DND-41 (cell line): ENCODE measurements around the gene KCNH1.

Experiments used
- ATAC-seq: fragments of 200-7000 bp; cut with Tn5 transposase; 3 replicates; pipeline ENCODE4 v1.9.1; 2021; ENCODE audit warnings: low read depth; ENCODE audit not compliant: insufficient read depth
- DNase-seq: peaks from one replicate; pipeline ENCODE4 v3.0.0-alpha.2; 2020
- H2AFZ ChIP-seq: 2 replicates; pipeline ENCODE4 v1.6.0; 2012; ENCODE audit warnings: low read depth, low read length
- H3K27ac ChIP-seq: 2 replicates; pipeline ENCODE4 v1.5.1; 2012; ENCODE audit warnings: low read length, inconsistent platforms
- H3K27me3 ChIP-seq: fragments of 200-600 bp; sonication (generic); 2 replicates; pipeline ENCODE4 v1.6.0; 2012; ENCODE audit warnings: low read length, mild to moderate bottlenecking, inconsistent platforms; ENCODE audit not compliant: insufficient read depth, poor library complexity
- H3K36me3 ChIP-seq: 2 replicates; pipeline ENCODE4 v1.5.1; 2012; ENCODE audit warnings: low read length, inconsistent platforms; ENCODE audit not compliant: insufficient read depth
- H3K4me1 ChIP-seq: 2 replicates; pipeline ENCODE4 v1.5.1; 2012; ENCODE audit warnings: mild to moderate bottlenecking, low read length; ENCODE audit not compliant: insufficient read depth
- H3K4me2 ChIP-seq: 2 replicates; pipeline ENCODE4 v1.6.0; 2012; ENCODE audit warnings: mild to moderate bottlenecking, moderate library complexity, low read length, inconsistent platforms; ENCODE audit not compliant: insufficient read depth
- H3K4me3 ChIP-seq, 2 experiments: fragments of 200-600 bp in 1 of 2; shearing (Covaris generic) in 1 of 2; 2 replicates each; pipeline ENCODE4 v1.5.1; 2012 to 2016; ENCODE audit warnings: inconsistent platforms in 2 of 2, low read length in 2 of 2, mild to moderate bottlenecking in 2 of 2, low read depth in 1 of 2, moderate library complexity in 1 of 2
- H3K79me2 ChIP-seq: 2 replicates; pipeline ENCODE4 v1.6.0; 2012; ENCODE audit warnings: low read length, inconsistent platforms; ENCODE audit not compliant: insufficient read depth
- H3K9ac ChIP-seq: 2 replicates; pipeline ENCODE4 v1.6.0; 2012; ENCODE audit warnings: low read depth, mild to moderate bottlenecking, inconsistent platforms, low read length, moderate library complexity
- H3K9me3 ChIP-seq: 2 replicates; pipeline ENCODE4 v1.5.1; 2012; ENCODE audit warnings: low read length, moderate library complexity, mild to moderate bottlenecking, inconsistent platforms; ENCODE audit not compliant: insufficient read depth, severe bottlenecking
- H4K20me1 ChIP-seq: 2 replicates; pipeline ENCODE4 v1.6.0; 2012; ENCODE audit warnings: low read length; ENCODE audit not compliant: insufficient read depth
- EZH2 ChIP-seq: IDR thresholded peaks from 3 replicates; pipeline ENCODE4 v1.6.1; 2012; ENCODE audit warnings: borderline replicate concordance, low read depth, mild to moderate bottlenecking, moderate library complexity, low read length, inconsistent platforms; ENCODE audit not compliant: severe bottlenecking
- TF ChIP-seq, protein P1 (sequence below): IDR thresholded peaks from 2 replicates; pipeline ENCODE4 v1.5.1; 2012; ENCODE audit warnings: borderline replicate concordance, low read length, moderate library complexity, mild to moderate bottlenecking; ENCODE audit not compliant: poor library complexity, severe bottlenecking; ENCODE audit errors: extremely low read depth

KCNH1 gene

DNA sequence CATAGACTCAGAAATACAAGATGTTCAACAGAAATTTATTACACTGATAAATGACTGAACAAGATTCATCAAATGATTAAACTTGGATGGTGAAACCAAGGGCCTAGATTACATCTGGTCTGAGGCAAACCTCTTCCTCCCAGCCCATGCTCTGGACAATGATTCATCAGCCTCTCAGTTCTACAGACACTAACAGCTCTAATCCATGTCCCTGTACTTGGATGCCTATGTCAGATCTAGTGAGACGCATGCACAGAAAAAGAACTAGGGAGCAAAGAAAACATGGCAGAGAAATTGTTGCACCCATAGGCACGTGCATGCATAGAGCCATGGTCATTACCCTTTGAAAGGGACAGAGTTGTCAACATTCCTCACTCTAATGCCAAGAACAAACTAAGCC, 250.1 kb downstream of the KCNH1 start:
- TF ChIP-seq EZH2: no peak
- TF ChIP-seq, protein P1, sequence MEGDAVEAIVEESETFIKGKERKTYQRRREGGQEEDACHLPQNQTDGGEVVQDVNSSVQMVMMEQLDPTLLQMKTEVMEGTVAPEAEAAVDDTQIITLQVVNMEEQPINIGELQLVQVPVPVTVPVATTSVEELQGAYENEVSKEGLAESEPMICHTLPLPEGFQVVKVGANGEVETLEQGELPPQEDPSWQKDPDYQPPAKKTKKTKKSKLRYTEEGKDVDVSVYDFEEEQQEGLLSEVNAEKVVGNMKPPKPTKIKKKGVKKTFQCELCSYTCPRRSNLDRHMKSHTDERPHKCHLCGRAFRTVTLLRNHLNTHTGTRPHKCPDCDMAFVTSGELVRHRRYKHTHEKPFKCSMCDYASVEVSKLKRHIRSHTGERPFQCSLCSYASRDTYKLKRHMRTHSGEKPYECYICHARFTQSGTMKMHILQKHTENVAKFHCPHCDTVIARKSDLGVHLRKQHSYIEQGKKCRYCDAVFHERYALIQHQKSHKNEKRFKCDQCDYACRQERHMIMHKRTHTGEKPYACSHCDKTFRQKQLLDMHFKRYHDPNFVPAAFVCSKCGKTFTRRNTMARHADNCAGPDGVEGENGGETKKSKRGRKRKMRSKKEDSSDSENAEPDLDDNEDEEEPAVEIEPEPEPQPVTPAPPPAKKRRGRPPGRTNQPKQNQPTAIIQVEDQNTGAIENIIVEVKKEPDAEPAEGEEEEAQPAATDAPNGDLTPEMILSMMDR: no peak
- H3K27ac ChIP-seq: no peak overlapping the region
- H3K9ac ChIP-seq: no peak overlapping the region
- no peak overlapping the region for H3K4me3 ChIP-seq
- no peaks in the 10 kb centered on the region for H3K9me3 ChIP-seq
- H3K4me2 ChIP-seq: no peak overlapping the region
- no peaks in the 10 kb centered on the region for H3K79me2 ChIP-seq
- H4K20me1 ChIP-seq: no peaks in the 10 kb centered on the region
- H3K27me3 ChIP-seq: no peaks in the 10 kb centered on the region
- H3K4me1 ChIP-seq: no peaks in the 10 kb centered on the region
- no peak for ATAC-seq
- H2AFZ ChIP-seq: no peak overlapping the region
- no peaks in the 10 kb centered on the region for H3K36me3 ChIP-seq
- no peak for DNase-seq

DNA sequence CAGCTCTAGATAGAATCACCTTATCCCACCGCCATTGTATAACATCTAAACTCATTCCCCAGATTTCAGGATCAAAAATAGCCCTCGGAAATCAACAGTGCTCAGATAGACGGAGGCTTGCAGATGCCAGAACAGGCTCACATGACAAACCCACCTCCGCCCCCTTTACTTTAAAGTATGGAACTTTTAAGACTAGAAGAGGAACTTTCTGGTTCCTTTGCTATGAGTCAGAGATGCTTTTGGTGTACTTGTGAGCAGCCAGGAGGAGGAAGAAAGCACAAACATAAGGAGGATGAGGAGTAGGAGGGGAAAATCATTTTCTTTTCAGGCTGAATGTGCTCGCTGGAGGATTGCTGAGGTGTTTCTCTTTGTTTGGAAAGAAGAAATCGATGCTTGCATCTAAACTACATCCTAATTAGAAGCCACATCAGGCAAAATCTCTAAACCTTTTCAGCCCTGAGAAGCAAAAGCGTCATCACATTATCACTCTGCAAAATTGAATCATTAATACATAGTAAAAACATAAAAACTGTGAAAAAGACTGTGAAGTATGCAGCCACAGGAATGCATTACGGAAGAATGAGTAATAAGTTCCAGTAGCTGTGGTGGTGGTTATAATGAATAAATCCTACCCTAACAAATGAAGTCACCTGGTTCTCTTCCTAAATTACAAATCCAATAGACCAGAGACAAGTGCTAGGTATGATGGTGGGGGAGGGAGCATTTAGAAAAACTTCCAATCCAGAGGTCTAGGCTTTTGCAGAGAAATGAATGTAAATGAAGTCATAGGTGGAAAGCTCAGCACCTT, 251.3 kb downstream of the KCNH1 start:
- H3K4me2 ChIP-seq: no peak overlapping the region
- no peak overlapping the region for H3K9ac ChIP-seq
- no peaks in the 10 kb centered on the region for H3K27me3 ChIP-seq
- TF ChIP-seq EZH2: no peak
- TF ChIP-seq, protein P1: no peak
- no peak overlapping the region for H3K4me3 ChIP-seq
- H3K4me1 ChIP-seq: no peaks in the 10 kb centered on the region
- ATAC-seq (no peak), DNase-seq (no peak)
- no peaks in the 10 kb centered on the region for H4K20me1 ChIP-seq
- H3K9me3 ChIP-seq: no peaks in the 10 kb centered on the region
- H3K27ac ChIP-seq: no peak overlapping the region
- no peaks in the 10 kb centered on the region for H3K36me3 ChIP-seq
- H2AFZ ChIP-seq: no peak overlapping the region
- no peaks in the 10 kb centered on the region for H3K79me2 ChIP-seq

DNA sequence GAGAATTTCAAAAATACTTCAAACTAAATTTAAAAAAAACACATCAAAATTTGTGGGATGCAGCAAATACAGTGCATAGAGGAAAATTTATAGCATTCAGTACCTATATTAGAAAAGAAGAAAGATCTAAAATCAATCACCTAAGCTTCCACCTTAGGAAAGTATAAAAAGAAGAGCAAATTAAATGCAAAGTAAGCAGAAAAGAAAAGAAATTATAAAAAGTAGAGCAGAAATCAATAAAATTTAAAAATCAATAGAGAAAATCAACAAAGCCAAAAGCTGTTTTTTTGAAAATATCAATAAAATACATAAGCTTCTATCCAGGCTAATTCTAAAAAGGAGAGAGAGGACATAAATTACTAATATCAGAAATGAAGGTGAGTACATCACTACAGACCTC, 255.4 kb downstream of the KCNH1 start:
- no peaks in the 10 kb centered on the region for H3K27me3 ChIP-seq
- H3K36me3 ChIP-seq: no peaks in the 10 kb centered on the region
- no peaks in the 10 kb centered on the region for H3K4me1 ChIP-seq
- ATAC-seq (no peak), DNase-seq (no peak)
- TF ChIP-seq EZH2: no peak
- TF ChIP-seq, protein P1: no peak
- H2AFZ ChIP-seq: no peak overlapping the region
- no peaks in the 10 kb centered on the region for H4K20me1 ChIP-seq
- no peak overlapping the region for H3K9ac ChIP-seq
- no peak overlapping the region for H3K4me2 ChIP-seq
- no peaks in the 10 kb centered on the region for H3K79me2 ChIP-seq
- no peak overlapping the region for H3K4me3 ChIP-seq
- no peaks in the 10 kb centered on the region for H3K9me3 ChIP-seq
- H3K27ac ChIP-seq: no peak overlapping the region
